ENCODE results near the gene RHOT2.

RHOT2 gene

DNA sequence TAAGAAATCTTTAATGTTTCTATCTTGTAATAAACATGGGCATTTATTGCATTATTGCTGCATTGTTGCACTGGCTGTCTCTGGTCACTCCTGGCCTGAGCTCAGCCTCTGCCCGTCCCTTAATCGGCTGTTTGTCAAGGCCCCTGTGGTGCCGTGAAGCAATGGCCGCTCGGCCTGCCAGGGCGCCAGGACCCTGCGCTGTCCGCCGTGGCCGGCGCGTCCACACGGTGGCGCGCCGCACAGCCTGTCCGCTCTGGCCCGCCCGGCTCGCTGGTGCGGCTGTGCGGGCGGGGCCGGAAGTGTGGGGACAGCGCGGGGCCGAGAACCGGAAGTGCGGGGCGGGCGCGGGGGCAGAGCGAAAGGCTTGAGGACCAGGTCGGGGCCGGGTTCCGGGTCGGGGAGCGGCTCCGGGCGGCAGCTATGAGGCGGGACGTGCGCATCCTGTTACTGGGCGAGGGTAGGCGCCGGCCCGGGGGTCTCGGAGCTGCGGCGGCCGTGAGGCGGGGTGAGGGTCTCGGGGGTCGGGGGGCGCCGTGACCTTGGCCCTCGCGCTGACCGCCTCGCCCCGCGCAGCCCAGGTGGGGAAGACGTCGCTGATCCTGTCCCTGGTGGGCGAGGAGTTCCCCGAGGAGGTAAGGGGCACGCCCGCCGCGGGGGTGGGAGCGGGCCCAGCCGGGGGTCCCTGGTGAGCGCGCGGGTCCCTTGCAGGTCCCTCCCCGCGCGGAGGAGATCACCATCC is at the start of gene RHOT2:
TSS of gene RHOT2 (plus strand) at position 353 of the 739 bp plus-strand sequence. CDS start at position 421, 68 bp downstream.
- DNase-seq: peak; percentile 84

DNA sequence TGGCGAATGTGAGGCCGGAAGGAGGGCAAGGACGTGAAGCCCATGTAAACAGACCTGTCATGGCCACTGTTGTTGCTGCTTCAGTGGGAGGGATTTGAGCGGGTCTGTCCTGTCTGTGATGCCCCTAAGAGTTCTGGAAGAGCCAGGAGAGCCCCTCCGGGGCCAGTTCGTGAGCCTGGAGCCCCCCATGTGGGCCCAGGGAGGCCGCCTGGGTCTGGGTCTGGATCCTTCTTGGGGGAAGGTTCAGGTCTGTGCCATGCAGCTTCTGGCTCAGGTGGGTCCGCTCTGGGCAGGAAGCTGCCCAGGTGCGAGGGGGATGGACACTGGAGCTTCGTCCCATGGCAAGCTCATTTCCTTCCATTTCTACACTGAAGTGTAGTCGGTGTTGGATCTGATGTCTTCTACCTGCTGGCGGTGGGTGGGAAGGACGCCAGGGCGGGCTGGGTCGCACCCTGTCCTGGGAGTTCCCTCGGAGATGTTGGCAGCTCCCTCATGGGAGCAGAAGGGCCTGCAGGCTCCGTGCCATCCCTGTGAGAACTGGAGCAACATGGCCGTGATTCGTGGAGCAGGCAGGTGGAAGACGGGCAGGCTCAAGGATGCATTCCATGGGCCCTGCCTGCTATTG is 48.3 kb upstream of the RHOT2 start:
- no peak for DNase-seq

DNA sequence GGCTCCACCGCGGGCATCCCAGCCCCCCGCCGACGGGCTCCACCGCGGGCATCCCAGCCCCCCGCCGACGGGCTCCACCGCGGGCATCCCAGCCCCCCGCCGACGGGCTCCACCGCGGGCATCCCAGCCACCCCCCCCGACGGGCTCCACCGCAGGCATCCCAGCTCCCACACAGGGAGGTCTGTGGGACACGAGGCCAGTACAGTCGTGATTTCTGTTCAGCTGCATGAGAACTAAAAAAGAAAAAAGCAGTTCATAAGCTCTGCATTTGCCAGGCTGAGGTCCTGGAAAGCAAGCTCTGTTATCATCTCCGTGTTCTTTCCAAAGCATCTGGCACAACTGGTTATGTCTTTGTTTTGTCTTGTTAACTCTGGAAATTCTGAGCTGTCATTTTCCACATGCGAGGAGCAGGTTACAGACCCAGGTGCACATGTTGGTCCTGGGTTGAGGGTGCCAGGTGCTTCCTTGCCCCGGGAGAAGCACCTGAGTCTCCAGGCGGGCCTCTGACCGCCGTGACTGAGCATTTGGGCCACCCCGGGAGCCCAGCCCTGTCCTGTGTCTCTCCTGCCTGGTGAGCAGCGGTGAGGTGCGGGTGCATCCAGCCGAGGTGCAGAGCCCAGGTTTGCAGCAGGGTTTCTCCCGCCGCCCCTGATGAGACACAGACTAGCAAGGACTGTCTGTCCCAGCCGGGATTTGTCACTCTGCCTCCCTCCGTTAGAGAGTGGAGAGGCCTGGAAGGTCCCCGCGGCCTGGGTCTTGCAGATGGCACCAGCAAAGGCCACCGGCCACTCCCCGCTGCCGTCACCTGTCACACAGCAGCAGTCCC is 47.0 kb upstream of the RHOT2 start:
- no peak for DNase-seq

DNA sequence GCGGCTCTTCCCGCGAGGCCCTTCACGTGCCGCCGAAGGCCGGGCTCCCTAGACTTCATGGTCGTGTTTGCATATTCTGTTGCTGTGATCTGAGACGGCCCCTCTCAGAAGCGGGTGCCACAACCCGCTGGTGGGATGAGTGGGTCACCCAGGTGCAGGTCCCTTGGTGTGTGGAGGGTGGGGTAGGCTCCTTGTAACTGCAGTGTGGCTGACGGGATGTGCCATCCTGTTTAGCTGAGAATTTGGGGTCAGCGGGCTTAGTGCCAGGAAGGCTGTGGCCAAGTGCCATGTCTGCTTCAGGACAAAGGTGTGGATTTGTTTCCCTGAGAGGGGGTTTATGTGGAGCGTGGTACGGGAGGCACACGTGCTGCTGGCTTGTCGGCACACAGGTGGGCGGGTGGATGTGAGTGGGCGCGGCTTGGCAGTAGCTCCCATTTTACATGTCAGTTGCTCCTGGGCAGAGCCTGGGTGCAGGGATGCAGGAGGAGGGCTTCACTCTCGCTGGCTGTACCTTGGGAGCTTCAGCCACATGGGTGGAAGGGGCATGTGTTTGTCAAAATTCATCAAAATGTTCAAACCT is 46.3 kb upstream of the RHOT2 start:
- DNase-seq: no peak

DNA sequence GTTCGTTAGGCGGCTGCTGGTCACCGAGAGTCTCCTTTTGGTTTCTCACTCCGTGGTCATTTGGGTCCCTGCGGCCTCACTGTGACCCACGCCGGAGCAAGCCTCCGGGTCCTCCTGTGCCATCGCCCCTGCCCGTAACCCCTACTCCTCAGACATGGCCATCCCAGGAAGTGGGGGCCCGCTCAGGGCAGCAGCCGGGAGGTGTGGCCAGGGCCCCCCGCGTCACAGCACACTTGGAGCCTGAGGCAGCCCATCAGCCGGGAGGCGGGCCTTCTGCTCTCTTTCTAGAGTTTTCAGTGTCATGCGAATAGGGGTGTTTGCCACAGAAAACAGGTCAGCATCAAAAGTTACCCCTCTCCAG is 45.0 kb upstream of the RHOT2 start:
- no peak for DNase-seq

DNA sequence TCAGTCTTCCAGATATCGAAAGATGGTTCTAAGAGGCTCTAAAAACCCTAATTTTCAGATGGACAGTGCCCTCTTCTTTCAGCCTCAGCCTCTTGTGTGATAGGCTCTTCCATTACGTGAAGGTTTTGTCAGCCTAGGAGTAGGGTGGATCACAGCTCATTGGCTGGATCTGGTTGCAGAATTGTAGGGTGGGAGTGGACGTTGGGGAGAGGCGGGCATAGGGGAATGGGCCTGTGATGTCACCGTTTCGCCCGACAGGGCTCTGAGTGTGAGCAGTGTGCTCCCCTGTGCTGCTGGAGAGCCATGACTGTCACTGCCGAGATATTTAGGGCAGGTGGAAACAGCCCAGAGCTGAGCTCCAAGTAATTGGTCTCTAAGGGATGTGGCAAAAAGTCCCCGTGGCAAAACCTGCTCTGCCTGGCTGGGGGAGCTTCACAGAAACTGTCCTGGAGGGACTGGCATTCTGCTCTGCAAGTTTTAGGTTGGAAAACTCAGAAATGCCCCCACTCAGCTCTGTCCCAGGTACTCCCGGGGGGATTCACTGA is 43.3 kb upstream of the RHOT2 start:
- no peak for DNase-seq

DNA sequence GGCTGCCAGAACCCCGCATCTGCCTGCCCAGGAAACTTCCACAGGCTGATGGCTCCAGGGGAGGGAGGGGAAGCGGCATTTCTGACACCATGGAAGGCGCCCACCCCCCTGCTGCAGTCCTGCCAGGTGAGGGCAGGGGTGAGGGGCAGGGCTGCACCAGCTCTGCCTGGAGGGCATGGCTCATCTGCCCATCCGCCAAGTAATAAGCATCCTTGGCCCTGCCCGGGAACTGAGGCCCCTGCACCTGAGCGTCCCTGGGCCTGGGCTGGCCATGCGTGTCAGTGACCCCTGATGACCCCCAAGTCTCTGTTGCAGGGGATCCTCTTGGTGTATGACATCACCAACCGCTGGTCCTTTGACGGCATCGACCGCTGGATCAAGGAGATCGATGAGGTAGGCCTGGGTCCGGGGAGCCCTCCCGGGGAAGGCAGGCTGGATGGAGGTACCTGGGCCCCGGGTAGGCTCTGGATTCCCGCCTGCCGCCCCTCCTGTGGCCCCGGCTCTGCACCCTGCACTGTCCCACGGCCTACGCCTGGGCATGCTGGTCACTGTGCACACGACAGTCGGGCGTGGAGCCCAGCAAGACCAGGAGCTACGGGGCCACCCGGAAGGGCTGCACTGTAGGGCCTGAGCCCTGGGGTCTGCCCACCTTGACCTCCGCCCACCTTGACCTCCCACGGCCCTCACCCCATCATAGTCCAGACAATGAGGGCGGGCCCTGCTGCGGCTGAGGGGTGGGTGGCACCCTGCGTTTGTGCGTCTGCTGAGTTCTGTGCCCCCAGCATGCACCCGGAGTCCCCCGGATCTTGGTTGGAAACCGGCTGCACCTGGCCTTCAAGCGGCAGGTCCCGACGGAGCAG is 42.6 kb upstream of the RHOT2 start:
- DNase-seq: no peak

DNA sequence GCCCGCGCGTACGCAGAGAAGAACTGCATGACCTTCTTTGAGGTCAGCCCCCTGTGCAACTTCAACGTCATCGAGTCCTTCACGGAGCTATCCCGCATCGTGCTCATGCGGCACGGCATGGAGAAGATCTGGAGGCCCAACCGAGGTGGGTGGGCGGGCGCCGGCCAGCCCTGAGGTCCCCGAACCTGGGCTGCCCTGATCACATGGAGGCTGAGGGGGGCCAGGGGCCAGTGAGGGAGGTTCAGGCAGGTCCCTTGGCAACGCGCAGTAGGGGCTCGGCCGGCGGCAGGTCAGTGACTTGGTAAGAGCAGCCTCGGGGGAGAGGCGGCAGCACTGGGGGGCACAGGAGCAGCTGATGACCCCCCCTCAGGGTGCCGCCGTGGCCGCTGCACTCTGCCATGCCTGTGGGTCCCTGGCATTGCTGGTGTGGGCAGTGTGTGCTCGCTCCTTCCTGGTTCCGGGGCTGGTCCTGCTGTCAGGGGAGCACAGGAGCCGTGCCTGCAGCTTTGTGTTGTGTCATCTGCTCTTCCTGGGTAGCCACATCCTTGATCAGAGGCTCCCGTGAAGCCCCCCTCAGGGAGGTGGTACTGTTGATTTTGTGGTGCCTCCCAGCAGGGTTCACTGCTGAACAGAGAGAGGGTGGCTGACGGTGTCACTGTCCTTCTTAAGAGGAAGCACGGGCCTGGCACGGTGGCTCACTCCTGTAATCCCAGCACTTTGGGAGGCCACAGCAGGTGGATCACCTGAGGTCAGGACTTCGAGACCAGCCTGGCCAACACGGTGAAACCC is 41.8 kb upstream of the RHOT2 start:
- no peak for DNase-seq

DNA sequence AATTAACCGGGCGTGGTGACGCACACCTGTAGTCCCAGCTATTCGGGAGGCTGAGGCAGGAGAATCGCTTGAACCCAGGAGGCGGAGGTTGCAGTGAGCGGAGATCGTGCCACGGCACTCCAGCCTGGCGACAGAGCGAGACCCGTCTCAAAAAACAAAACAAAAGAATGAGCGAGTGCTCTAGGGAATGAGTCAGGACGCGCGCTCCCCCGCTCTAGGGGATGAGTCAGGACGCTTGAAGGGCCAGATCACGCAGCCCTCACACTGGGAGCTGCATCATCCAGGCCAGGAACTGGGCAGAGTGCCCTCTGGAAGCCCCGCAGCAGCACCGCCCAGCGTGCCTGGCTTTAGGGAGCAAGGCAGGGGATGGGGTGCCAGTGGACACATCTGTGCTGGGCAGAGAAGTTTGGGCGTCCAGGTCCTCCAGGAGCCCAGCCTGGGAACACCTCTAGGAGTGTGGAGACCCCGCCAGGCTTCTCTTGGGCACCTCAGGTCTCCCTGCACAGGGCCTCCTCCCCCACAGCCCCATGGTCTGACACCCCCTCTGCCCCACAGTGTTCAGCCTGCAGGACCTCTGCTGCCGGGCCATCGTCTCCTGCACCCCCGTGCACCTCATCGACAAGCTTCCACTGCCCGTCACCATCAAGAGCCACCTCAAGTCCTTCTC is 41.0 kb upstream of the RHOT2 start:
- DNase-seq: no peak

DNA sequence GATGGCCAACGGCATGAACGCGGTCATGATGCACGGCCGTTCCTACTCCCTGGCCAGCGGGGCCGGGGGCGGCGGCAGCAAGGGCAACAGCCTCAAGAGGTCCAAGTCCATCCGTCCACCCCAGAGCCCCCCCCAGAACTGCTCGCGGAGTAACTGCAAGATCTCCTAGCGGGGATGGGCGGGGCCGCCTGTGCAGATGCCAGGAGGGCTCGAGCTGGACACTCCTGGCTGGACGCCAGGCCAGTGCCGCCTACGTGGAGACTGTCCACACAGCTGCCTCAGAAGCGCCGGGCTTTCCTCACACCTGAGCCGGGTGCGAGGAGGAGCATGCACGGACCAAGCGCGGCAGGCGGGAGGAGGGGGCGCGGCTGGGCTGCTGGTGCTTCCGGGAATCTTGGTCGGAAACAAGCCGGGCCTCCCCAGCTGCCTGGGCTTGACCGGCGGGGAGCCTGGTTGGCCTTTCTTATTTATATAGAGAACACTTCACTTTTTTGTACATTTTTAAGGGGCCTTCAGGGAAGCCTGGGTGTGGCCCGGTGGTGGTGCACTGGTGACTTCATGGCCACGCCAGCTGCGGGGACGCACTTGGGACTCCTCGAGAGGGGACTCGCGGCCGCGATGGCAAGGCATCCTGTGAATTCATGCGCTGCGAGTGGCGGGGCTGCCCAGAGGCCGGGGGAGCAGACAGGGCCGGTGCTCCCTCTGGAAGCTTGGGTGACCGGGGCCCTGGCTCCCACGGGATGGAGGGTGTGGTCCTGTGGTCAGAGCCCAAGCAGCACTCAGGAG is 40.3 kb upstream of the RHOT2 start:
- DNase-seq: no peak

DNA sequence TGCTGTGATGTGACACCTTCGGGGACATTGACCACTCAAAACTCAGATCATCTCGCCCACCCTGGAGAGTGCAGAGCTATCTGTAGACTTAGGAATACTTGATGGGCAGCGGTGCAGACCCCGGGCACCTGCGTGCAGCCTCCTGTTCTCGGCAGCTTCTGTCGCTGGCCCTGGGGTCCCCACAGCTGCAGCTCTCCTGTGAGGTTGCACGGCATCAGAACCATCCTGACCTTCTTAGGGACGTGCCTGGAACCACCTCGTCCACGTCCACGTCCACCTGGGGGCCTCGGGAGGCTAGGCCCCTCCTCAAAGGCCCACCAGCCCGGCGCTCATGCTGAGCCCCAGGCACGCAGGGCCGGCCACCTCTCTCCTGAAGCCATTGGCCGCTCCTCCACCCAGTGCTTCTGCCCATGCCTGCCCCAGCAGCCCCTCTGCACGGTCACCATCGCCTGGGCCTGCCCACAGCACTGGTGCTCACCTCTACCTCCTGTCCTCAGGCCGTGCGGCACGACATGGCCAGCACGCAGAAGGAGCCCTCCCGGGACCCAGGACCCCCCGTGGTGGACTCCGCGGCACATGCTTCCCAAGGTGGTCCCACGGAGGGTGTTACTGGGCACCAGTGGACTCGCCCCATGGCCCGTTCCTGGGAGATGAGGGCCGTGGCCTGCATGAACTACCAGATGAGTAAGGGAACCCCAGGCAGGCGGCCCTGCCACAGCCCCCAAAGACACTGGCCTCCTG is 39.4 kb upstream of the RHOT2 start:
- DNase-seq: no peak

DNA sequence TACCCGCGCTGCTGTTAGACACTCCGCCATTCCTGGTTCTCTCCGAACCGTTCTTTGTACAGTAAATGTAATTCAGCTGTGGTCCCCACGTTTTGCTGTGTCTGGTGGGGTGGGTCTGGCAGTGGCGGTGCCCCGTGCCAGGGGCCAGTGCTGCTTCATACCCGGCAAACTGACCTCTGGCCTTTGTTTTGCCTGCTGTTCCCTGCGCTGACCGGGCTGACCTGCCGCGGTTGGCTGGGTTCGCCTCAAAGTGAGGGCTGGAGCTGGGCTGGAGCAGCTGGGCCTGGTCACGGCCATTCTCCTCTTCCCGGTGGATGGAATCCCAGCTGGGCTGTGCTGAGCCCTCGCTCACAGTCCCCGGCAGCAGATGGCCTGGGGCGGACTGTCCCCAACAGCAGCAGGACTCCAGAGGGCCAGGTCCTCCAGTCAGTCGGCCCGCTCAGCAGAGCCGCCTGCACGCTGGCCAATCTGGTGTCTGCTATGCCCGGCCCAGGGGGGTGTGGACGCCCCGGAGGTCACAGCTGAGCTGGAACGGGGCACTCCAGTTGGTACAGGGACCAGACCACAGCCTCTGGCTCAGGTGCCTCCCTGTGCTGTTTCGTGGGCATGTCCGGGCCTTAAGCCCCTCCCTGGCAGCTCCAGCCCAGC is 38.6 kb upstream of the RHOT2 start:
- DNase-seq: no peak

DNA sequence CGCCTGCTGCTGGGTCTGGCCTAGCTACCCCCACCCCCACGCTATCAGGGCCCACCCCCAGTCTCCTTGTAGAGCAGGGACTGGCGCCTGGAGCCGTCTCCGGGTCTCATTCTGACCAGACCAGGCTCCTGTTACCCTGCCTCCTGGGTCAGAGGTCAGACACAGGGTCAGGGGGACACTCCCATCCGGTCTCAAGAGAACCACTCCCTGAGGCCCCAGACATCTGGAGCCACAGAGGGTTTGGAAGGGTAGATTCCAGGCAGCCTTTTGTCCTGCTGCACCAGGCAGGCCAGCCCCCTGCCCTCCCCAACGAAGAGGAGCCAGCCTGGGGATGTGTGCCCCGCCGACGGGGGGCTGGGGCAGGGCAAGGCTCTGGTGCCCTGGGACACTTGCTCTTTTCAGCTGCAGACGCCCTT is 38.1 kb upstream of the RHOT2 start:
- DNase-seq: no peak

DNA sequence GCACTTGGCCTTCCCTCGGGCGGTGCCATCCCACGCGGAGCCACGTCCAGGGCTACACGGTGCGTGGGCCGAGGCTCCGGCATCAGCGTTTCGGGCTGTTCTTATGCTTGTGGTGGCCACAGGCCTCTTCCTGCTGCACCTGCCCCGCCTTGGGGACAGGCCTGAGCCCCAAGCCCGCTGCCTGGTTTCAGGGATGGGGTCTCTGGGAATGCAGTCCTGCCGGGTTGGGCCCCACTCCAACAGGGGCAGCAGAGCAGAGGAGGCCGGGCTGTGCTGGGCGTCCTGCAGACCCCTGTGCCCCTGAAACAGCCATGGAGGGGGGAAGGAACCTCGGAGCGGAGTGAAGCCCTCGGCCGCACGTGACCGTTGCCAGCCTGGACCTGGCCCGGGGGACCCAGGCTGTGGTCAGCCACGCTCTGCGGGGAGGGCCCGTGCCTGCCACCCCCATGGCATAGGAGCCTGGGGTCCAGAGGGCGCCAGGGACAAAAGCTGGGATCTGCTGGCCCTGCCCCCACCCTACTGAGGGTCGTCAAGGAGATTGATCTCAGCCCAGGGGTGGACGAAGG is 37.6 kb upstream of the RHOT2 start:
- DNase-seq: no peak

DNA sequence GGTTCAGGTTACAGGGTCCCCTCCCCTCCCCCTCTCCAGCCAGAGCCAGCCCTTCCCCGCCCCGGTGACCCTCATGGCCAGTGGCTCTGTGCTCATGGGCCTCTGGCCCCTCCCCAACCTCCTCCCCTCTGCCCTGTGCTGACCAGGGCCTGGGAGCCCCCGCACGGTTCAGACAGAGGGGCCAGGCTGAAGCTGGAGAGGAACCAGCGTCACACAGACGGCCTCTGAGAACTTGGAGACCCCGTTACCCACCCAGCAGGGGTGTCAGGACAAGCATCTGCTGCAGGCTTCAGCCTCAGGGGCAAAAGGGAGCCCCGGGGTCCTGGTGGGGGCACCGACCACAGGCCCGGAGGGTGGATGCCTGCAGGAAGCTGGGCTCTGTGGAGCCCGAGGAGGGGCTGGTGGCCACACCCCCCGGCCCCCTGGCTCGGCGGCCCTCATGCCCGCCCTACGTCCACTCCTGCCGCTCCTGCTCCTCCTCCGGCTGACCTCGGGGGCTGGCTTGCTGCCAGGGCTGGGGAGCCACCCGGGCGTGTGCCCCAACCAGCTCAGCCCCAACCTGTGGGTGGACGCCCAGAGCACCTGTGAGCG is 37.0 kb upstream of the RHOT2 start, which contains the start of gene WFIKKN1:
TSS of gene WFIKKN1 (plus strand) at position 171 of the 591 bp plus-strand sequence. CDS start at position 440, 269 bp downstream.
- no peak for DNase-seq

DNA sequence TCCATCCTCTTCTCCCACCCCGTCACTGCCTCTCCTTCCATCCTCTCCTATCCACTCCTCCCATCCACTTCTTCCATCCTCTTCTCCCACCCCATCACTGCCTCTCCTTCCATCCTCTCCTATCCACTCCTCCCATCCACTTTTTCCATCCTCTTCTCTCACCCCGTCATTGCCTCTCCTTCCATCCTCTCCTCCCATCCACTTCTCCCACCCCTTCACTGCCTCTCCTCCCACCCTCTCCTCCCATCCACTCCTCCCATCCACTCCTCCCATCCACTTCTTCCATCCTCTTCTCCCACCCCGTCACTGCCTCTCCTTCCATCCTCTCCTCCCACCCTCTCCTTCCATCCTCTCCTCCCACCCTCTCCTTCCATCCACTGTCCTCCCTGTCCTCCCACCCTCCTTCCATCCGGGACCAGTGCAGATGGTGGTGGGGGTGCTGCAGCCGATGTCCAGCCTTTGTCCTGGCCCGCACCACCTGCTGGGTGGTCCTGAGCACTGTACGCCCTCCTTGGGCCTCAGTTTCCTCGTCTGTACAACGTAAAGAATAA is 36.0 kb upstream of the RHOT2 start:
- no peak for DNase-seq
